Dedifferentiated amniotic fluid mesenchymal stem cell (primary cell): Measurements from ENCODE around the gene KCNJ11.

ENCODE experiments used
- DNase-seq: peaks from one replicate; pipeline ENCODE4 v3.0.0-alpha.2; 2016; ENCODE audit errors: extremely low spot score

The KCNJ11 gene

GRCh38 chr11:17408641-17409040, 20.2 kb upstream of the KCNJ11 start:
- DNase-seq, result no peak

GRCh38 chr11:17408026-17408425, 19.6 kb upstream of the KCNJ11 start:
- no peak for DNase-seq

DNA sequence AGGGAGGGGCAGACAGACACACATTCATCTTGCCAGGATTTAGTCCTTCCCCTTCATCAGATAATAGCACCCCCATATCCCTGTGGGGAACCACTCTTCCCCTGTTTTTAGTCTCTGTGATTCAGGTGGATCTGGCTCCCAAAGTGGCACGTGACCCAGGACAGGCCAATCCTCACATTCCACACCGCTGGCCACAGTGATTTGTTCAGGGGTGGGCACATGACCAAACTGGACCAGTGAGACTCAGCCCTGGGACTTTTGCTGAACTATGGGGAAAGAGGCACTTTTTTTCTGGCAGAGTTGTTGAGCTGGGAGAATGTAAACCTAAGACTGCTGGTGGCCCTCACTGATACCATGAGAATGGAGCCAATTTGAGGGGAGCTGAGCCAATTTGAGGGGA, 19.1 kb upstream of the KCNJ11 start:
- DNase-seq, result no peak

DNA sequence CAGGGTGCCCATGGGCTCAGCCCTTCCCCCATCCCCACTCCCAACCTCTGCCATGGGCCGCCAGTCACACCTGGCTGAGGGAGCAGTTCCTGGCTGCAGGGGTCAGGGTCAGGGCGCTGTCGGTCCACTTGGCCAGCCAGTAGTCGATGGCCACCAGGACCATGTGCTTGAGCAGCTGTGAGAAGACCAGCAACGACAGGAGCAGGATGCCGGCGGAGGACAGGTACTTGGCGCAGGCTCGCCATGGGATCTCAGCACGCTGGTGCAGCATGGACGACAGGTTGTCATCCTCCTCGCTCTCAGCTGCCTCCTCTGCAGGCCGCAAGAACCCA, 18.3 kb upstream of the KCNJ11 start:
- DNase-seq, result no peak

GRCh38 chr11:17406082-17406817, 17.8 kb upstream of the KCNJ11 start:
- DNase-seq, result no peak

DNA sequence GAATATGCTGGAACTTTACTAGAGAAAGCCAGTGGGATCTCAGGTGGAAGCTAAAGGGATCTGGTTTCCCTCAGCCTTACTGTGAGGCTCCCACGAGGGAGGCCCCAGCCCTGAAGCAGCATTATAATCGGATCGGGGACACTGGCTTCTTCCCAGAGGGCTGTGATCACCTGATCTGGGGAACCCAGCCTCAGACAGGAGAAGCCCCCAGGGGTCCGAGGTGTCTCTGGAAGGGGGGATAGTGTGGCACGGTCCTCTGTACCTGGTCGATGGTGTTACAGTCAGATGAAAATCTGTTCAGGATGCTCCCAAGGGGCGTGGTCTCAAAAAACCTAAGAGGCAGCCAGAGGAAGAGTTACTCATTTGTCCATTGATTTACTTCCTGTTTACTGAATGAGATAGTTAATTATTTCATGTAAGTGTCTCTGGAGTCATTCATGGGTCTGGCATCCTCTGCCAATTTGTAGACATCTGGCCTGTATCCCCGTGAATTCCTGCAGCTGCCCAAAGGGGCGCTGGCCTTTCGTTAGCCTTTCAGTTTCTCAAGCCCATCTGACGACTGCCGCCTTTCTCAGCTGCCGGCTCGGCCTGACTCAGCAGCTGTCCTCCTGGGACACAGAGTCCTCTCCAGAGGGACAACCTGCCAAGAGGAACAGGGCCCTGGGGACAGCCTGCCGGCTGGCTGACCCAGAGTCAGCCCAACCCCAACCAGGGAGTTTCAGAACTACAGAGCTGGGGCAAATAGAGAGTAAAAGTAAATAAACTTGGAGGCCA, 17.0 kb upstream of the KCNJ11 start:
- no peak for DNase-seq

DNA sequence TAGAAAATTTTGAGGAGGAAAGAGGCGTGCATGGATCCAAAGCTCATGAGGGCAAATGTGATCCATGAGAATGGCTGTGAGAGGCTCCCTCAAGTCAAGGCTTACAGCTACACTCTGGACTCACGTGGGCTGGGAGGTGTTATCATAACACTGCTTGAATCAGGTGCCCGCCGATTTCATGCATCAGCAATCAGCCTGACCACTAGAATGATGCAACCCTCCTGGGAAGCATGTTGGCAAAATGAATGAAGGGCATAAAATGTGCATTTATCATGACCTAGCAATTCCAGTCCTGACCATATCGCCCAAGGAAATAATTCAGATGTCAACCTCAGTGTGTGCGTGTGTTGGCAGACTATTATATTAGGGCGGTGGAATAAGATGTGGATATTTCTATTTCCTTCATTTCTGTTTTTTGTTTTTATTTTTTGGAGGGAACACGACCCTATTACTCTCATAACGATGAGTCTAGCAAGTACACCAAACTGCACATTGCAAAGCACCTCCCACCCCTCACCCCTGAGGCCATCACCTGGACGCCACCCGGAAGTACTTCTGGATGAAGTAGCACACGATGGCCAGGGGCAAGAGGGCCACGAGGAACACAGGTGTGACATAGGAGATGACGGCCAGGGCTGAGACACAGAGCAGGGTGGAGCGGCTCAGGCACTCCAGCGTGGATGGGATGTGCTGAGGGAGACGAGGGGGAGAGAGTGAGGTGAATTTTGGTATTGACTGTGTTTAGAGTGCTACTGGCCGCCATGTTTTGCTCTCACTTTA, 15.7 kb upstream of the KCNJ11 start:
- DNase-seq, result no peak

GRCh38 chr11:17402486-17402885, 14.0 kb upstream of the KCNJ11 start:
- no peak for DNase-seq

GRCh38 chr11:17401841-17402240, 13.4 kb upstream of the KCNJ11 start:
- DNase-seq, result no peak

GRCh38 chr11:17401316-17401715, 12.9 kb upstream of the KCNJ11 start:
- DNase-seq, result no peak

GRCh38 chr11:17400048-17400775, 11.8 kb upstream of the KCNJ11 start:
- no peak for DNase-seq

- no peak for DNase-seq
Measured at GRCh38 chr11:17399236-17399635, 10.8 kb upstream of the KCNJ11 start.

DNA sequence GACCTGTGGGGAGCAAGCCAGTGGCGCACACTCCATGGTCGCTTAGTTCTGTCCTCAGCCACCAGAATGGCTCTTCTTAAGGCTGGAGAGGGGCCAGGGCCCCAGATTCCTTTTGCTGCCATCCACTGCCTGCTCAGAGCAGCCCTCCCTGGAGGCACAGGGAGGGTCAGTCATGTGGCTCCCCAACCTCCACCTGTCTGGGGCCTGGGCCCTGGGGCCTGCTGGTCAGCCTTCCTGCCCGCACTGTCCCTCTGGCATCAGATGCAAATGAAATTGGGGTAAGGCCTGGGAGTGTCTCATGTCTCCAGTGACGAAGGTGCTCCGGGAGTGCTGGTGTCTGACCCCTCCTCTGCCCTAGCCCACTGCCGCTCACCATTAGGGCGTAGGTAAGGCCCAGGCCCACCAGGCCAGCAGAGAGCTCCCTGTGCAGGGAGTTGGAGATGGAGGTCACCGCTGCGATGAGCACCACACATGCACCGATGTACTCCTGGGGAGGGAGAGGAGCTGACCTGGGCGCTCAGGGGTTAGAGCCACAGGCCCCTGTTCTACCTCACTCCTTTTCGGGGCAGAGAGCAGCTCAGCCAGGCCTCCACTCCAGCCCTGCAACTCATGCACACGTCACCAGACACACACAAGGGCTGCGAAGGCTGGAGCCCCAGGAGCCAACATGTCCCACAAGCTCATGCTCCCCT, 9.0 kb upstream of the KCNJ11 start:
- DNase-seq, result no peak

DNA sequence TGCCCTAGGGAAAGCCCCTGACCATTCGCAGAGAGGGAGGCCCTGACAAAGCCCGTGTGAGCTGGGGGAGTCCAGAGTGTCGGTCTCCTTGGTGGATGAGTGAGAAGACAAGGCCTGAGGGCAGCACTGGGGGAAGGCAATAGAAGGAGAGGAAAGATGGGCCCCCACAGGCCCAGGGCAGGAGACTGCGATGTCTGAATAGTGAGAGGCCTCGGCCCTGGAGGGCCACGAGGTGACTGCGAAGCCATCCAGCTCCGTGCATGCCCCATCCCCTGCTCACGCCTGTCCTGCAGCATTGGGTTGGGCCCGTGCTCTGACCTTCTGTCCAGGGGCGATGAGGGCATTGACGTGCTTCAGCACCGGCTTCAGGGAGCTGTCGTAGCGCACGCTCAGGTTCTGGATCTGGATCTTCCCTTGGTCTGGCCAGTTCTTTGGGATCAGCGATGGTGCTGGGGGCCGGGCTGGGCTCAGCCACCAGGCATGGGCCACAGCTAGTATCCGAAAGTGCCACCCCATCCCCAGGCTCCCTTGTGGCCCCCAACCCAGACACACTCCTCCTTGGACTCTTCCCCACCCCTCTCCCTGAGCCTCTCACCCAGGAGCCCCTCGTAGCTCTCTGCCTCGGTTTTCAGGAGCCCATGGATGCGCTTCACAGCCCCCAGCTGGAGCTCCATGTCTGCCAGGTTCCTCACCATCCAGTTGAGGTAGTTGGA, 8.3 kb upstream of the KCNJ11 start:
- no peak for DNase-seq

- DNase-seq, result no peak
Measured at GRCh38 chr11:17395978-17396377, 7.5 kb upstream of the KCNJ11 start.

- no peak for DNase-seq
Measured at GRCh38 chr11:17395554-17395961, 7.1 kb upstream of the KCNJ11 start.

GRCh38 chr11:17394743-17395390, 6.4 kb upstream of the KCNJ11 start:
- no peak for DNase-seq

DNA sequence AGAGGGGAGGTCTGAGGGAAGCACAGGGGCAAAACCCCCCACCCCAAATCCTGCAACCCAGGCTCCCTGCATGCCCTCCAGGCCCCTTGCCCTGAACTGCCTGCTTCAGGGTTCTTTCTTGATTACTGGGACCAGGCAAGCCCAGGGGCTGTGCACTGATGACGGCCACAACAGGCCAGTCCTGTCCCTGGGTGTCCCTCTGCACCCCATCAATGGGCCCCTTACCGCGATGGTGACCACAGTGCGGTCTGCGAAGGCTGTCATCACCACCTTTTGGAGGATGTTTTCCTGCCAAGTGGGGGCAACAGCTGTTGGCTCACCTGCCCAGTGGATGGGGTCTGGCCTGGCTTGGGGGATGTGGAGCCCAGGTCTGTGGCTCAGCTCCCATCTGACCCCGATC, 5.0 kb upstream of the KCNJ11 start:
- no peak for DNase-seq

GRCh38 chr11:17392872-17393271, 4.4 kb upstream of the KCNJ11 start:
- no peak for DNase-seq
